Neural cell (in vitro differentiated cells): ENCODE results near the gene RYR2. TPM values are rescaled to one million over a fixed set of nuclear protein-coding genes. Genes with fewer than 3 reads are reported as not detected.

Experiments used
- H2AFZ ChIP-seq: fragments of 200-600, 300-800 bp; sonication (generic), shearing (Covaris generic); 2 replicates; pipeline ENCODE4 v1.6.0; 2014; ENCODE audit warnings: low read depth, mild to moderate bottlenecking, antibody characterized with exemption, low read length, moderate library complexity
- H3F3A ChIP-seq: fragments of 200-600 bp; shearing (Covaris generic); 2 replicates; pipeline ENCODE4 v1.6.1; 2016; ENCODE audit warnings: mild to moderate bottlenecking, moderate library complexity, mixed read lengths, antibody characterized with exemption, low read length; ENCODE audit not compliant: insufficient read depth, poor library complexity, severe bottlenecking
- H3K27ac ChIP-seq: fragments of 200-600, 300-800 bp; sonication (generic), shearing (Covaris generic); 2 replicates; pipeline ENCODE4 v1.5.1; 2014; ENCODE audit warnings: mild to moderate bottlenecking, low read length, moderate library complexity
- H3K27me3 ChIP-seq: fragments of 300-800, 200-600 bp; sonication (generic), shearing (Covaris generic); 2 replicates; pipeline ENCODE4 v1.6.0; 2014; ENCODE audit warnings: mild to moderate bottlenecking, low read depth, low read length, moderate library complexity; ENCODE audit not compliant: insufficient read depth
- H3K36me3 ChIP-seq: fragments of 300-800, 200-600 bp; sonication (generic), shearing (Covaris generic); 2 replicates; pipeline ENCODE4 v1.5.1; 2014; ENCODE audit warnings: mild to moderate bottlenecking, antibody characterized with exemption, low read length, moderate library complexity; ENCODE audit not compliant: insufficient read depth
- H3K4me2 ChIP-seq: fragments of 300-800, 200-600 bp; sonication (generic), shearing (Covaris generic); 2 replicates; pipeline ENCODE4 v1.6.0; 2014; ENCODE audit warnings: mild to moderate bottlenecking, low read length
- H3K4me3 ChIP-seq: fragments of 300-800, 200-600 bp; sonication (generic), shearing (Covaris generic); 2 replicates; pipeline ENCODE4 v1.5.1; 2014; ENCODE audit warnings: mild to moderate bottlenecking, low read length, moderate library complexity
- H3K79me2 ChIP-seq: fragments of 200-600 bp; shearing (Covaris generic); replicated peaks from 2 replicates; pipeline ENCODE4 v1.6.0; 2014; ENCODE audit warnings: mild to moderate bottlenecking, low read length, moderate library complexity; ENCODE audit not compliant: insufficient read depth
- H3K9ac ChIP-seq: fragments of 300-800, 200-600 bp; sonication (generic), shearing (Covaris generic); 2 replicates; pipeline ENCODE4 v1.6.1; 2016; ENCODE audit warnings: mild to moderate bottlenecking, low read length, mixed read lengths
- H3K9me2 ChIP-seq: fragments of 200-600 bp; shearing (Covaris generic); 2 replicates; pipeline ENCODE4 v1.6.1; 2016; ENCODE audit warnings: mild to moderate bottlenecking, low read length, mixed read lengths; ENCODE audit not compliant: insufficient read depth
- H3K9me3 ChIP-seq: fragments of 200-600, 300-800 bp; sonication (generic), shearing (Covaris generic); 2 replicates; pipeline ENCODE4 v1.6.1; 2016; ENCODE audit warnings: mild to moderate bottlenecking, mixed run types, low read length, moderate library complexity, mixed read lengths
- H4K20me1 ChIP-seq: fragments of 200-600 bp; shearing (Covaris generic); 2 replicates; pipeline ENCODE4 v1.6.1; 2016; ENCODE audit warnings: mild to moderate bottlenecking, mixed run types; ENCODE audit not compliant: insufficient read depth
- CTCF ChIP-seq: fragments of 450-650 bp; IDR thresholded peaks from 2 replicates; pipeline ENCODE4 v1.5.1; 2014; ENCODE audit warnings: antibody characterized with exemption, mild to moderate bottlenecking, moderate library complexity; ENCODE audit not compliant: poor library complexity, severe bottlenecking
- EZH2 ChIP-seq: fragments of 200-600, 300-800 bp; shearing (Covaris generic), sonication (generic); IDR thresholded peaks from 2 replicates; pipeline ENCODE4 v1.6.1; 2014; ENCODE audit warnings: antibody characterized with exemption, low read length, borderline replicate concordance, mild to moderate bottlenecking; ENCODE audit not compliant: insufficient read depth, poor library complexity, severe bottlenecking
- MXI1 ChIP-seq: fragments of 450-650 bp; conservative IDR thresholded peaks from 2 replicates; pipeline ENCODE4 v1.6.1; 2014; ENCODE audit warnings: antibody characterized with exemption, mild to moderate bottlenecking; ENCODE audit not compliant: poor library complexity, severe bottlenecking
- RAD21 ChIP-seq: fragments of 450-650 bp; conservative IDR thresholded peaks from 2 replicates; pipeline ENCODE4 v1.6.1; 2014; ENCODE audit warnings: antibody characterized with exemption, mild to moderate bottlenecking, moderate library complexity
- REST ChIP-seq: IDR thresholded peaks from 2 replicates; pipeline ENCODE4 v1.6.1; 2012; ENCODE audit warnings: borderline replicate concordance
- TAF1 ChIP-seq: IDR thresholded peaks from 2 replicates; pipeline ENCODE4 v1.6.1; 2012; ENCODE audit warnings: low read depth
- polyA plus RNA-seq: library from polyadenylated mRNA; depleted of rRNA; stranded (reverse); fragments of >200 nt; gene quantifications from 2 replicates; pipeline ENCODE4 v1.2.3, GENCODE V29; 2014

RYR2 gene
- polyA plus RNA-seq, 1 donor from 2014 or later, result 3.8 TPM

GRCh38 chr1:237261198-237261597, 219.2 kb downstream of the RYR2 start:
- Histone ChIP-seq H4K20me1 (no peaks in the 10 kb centered on the region), H3K4me2 (no peak overlapping the region), H3F3A (no peaks in the 10 kb centered on the region), H3K36me3 (no peaks in the 10 kb centered on the region), H2AFZ (no peak overlapping the region), H3K27ac (no peak overlapping the region), H3K79me2 (no peaks in the 10 kb centered on the region), H3K27me3 (no peaks in the 10 kb centered on the region), H3K9me3 (no peaks in the 10 kb centered on the region), H3K9ac (no peak overlapping the region), H3K4me3 (no peak overlapping the region), H3K9me2 (no peaks in the 10 kb centered on the region)
- no peak for TF ChIP-seq TAF1
- TF ChIP-seq EZH2, result no peak
- no peak for TF ChIP-seq REST

GRCh38 chr1:237267743-237268142, 225.8 kb downstream of the RYR2 start:
- Histone ChIP-seq H3K4me2 (no peak overlapping the region), H3K79me2 (no peaks in the 10 kb centered on the region), H3K9me3 (no peaks in the 10 kb centered on the region), H4K20me1 (no peaks in the 10 kb centered on the region), H3F3A (no peaks in the 10 kb centered on the region), H3K9me2 (no peaks in the 10 kb centered on the region), H3K4me3 (no peak overlapping the region), H3K36me3 (no peaks in the 10 kb centered on the region), H3K27me3 (no peaks in the 10 kb centered on the region), H3K9ac (no peak overlapping the region), H3K27ac (no peak overlapping the region), H2AFZ (no peak overlapping the region)
- no peak for TF ChIP-seq RAD21
- no peak for TF ChIP-seq REST
- no peak for TF ChIP-seq MXI1
- TF ChIP-seq CTCF, result no peak
- TF ChIP-seq EZH2, result no peak
- TF ChIP-seq TAF1, result no peak
